Caco-2 (cell line): ENCODE measurements around the gene AHDC1. TPM values are rescaled to one million over a fixed set of nuclear protein-coding genes. Genes with fewer than 3 reads are reported as not detected.

Experiments used
- BruUV-seq: library from RNA; stranded (reverse); fragments of 400-500 nt; replicated peaks from 2 replicates; lab custom pipeline; 2021; lab: Mats Ljungman, UMichigan
- CTCF ChIA-PET: fragments of 300-600 bp; sonication (Branson Sonifier 250); formaldehyde crosslinking; loops from one replicate; lab custom pipeline; 2022; ENCODE audit warnings: antibody characterized with exemption; lab: Charles Lee
- POLR2A ChIA-PET: fragments of 300-600 bp; sonication (Branson Sonifier 250); formaldehyde crosslinking; loops from one replicate; lab custom pipeline; 2022; ENCODE audit warnings: antibody characterized with exemption; lab: Charles Lee
- DNase-seq, 2 experiments: peaks; one replicate each; pipeline versions ENCODE4 v3.0.0 to v3.0.0-alpha.2; 2020 to 2022
- H3K27me3 ChIP-seq: replicated peaks from 2 replicates; pipeline ENCODE4 v1.6.0; 2011; ENCODE audit warnings: low read length; ENCODE audit not compliant: control insufficient read depth, insufficient read depth
- H3K36me3 ChIP-seq: 2 replicates; pipeline ENCODE4 v1.5.1; 2011; ENCODE audit warnings: low read length; ENCODE audit not compliant: control insufficient read depth, insufficient read depth
- H3K4me1 ChIP-seq: fragments of 250-450 bp; sonication (Bioruptor Pico); 2 replicates; pipeline ENCODE4 v1.5.1; 2020; ENCODE audit warnings: mild to moderate bottlenecking
- H3K4me3 ChIP-seq: 2 replicates; pipeline ENCODE4 v1.5.1; 2011; ENCODE audit warnings: low read depth, mild to moderate bottlenecking, control low read depth, low read length
- H3K9me3 ChIP-seq: fragments of 250-450 bp; sonication (Bioruptor Pico); 2 replicates; pipeline ENCODE4 v1.5.1; 2020; ENCODE audit warnings: mild to moderate bottlenecking, moderate library complexity
- H3K27ac Mint-ChIP-seq: one replicate; pipeline ENCODE4 v1.8.0; 2022; ENCODE audit warnings: mixed read lengths; ENCODE audit not compliant: unreplicated experiment
- H3K27me3 Mint-ChIP-seq: one replicate; pipeline ENCODE4 v1.8.0; 2022; ENCODE audit warnings: mixed read lengths; ENCODE audit not compliant: insufficient read depth, unreplicated experiment
- H3K36me3 Mint-ChIP-seq: one replicate; pipeline ENCODE4 v1.8.0; 2022; ENCODE audit warnings: mild to moderate bottlenecking, mixed read lengths; ENCODE audit not compliant: insufficient read depth, unreplicated experiment
- H3K4me1 Mint-ChIP-seq: one replicate; pipeline ENCODE4 v1.8.0; 2022; ENCODE audit warnings: low read depth, mixed read lengths; ENCODE audit not compliant: unreplicated experiment
- H3K4me3 Mint-ChIP-seq: one replicate; pipeline ENCODE4 v1.8.0; 2022; ENCODE audit warnings: mild to moderate bottlenecking, moderate library complexity, mixed read lengths; ENCODE audit not compliant: unreplicated experiment
- H3K9me3 Mint-ChIP-seq: one replicate; pipeline ENCODE4 v1.8.0; 2022; ENCODE audit warnings: mixed read lengths; ENCODE audit not compliant: unreplicated experiment
- intact Hi-C: fragments of 100-400 bp; cut with micrococcal nuclease; formaldehyde crosslinking; loops from one replicate; pipeline ENCODE4 v1.10.0; 2022; ENCODE audit not compliant: unreplicated experiment
- total RNA-seq: library from RNA; stranded (reverse); gene quantifications from 2 replicates; pipeline ENCODE4 v1.2.3, GENCODE V29; 2022
- TF ChIP-seq, protein P1 (sequence below), 2 experiments: fragments of 200-600 bp in 1 of 2; IDR thresholded peaks; 1 replicate in 1 of 2; 2 replicates in 1 of 2; pipeline versions ENCODE4 v1.5.1 to v1.8.0; 2011 to 2022; ENCODE audit warnings: antibody characterized with exemption in 1 of 2, control low read depth in 1 of 2, inconsistent platforms in 1 of 2, low read depth in 1 of 2, low read length in 1 of 2, mild to moderate bottlenecking in 1 of 2, moderate library complexity in 1 of 2; ENCODE audit not compliant: insufficient read depth in 1 of 2, severe bottlenecking in 1 of 2, unreplicated experiment in 1 of 2

AHDC1 gene
- total RNA-seq, 1 experiment from 2014 or later = 17.0 TPM

DNA sequence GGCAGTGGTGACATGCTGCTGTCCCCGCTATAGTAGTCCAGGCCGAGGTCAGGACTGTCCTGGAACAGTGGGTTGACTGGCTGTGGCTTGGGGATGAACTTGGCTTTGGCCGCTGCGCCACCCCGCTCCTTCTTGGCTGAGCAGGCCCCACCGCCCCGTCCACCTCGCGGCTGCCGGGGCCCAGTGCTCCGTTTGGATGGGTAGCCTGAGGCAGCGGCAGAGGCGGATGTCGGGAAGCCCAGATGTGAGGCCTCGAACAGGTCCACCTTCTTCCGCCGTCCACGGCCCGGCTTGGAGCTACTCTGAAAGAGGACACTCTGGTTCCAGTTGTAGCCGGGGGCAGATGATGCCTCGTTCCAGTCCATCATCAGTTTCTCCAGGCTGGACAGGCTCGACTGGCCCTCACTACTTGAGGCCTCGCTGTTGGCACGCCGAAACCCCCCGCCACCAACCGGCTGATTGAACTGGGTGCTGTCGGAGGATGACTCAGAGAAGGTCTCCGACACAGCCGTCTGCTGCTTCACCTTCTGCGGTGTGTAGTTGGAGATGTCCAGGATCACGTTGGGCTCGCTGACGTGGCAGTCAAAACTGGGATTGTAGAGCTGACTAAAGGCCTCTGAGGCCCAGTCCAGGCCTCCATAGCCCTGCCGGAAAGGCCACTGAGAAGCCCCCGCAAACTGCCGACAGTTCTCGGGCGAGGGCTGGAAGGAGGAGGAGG lies 55.6 kb downstream of the AHDC1 start:
- Mint-ChIP-seq H3K4me3 (no peak overlapping the region), H3K4me1 (no peaks in the 10 kb centered on the region), H3K36me3 (no peaks in the 10 kb centered on the region), H3K9me3 (no peaks in the 10 kb centered on the region), H3K27me3 (no peaks in the 10 kb centered on the region), H3K27ac (no peak overlapping the region)
- no peaks in the 10 kb centered on the region for H3K27me3 ChIP-seq
- BruUV-seq = no TSS peak
- intact Hi-C loops = no loop called here
- no peaks in the 10 kb centered on the region for H3K36me3 ChIP-seq
- DNase-seq = no peak
- ChIA-PET CTCF (no interaction called here), POLR2A (no interaction called here)
- H3K4me1 ChIP-seq = peaks cover 2% of the 10 kb centered on the region
- no peak overlapping the region for H3K4me3 ChIP-seq
- TF ChIP-seq, protein P1, sequence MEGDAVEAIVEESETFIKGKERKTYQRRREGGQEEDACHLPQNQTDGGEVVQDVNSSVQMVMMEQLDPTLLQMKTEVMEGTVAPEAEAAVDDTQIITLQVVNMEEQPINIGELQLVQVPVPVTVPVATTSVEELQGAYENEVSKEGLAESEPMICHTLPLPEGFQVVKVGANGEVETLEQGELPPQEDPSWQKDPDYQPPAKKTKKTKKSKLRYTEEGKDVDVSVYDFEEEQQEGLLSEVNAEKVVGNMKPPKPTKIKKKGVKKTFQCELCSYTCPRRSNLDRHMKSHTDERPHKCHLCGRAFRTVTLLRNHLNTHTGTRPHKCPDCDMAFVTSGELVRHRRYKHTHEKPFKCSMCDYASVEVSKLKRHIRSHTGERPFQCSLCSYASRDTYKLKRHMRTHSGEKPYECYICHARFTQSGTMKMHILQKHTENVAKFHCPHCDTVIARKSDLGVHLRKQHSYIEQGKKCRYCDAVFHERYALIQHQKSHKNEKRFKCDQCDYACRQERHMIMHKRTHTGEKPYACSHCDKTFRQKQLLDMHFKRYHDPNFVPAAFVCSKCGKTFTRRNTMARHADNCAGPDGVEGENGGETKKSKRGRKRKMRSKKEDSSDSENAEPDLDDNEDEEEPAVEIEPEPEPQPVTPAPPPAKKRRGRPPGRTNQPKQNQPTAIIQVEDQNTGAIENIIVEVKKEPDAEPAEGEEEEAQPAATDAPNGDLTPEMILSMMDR (IDR thresholded peaks at IDR 0.05; ENCODE audit: insufficient read depth in 1 of 2, low read depth in 1 of 2, low read length in 1 of 2, severe bottlenecking in 1 of 2, unreplicated experiment in 1 of 2) = no peak
- H3K9me3 ChIP-seq = no peaks in the 10 kb centered on the region

DNA sequence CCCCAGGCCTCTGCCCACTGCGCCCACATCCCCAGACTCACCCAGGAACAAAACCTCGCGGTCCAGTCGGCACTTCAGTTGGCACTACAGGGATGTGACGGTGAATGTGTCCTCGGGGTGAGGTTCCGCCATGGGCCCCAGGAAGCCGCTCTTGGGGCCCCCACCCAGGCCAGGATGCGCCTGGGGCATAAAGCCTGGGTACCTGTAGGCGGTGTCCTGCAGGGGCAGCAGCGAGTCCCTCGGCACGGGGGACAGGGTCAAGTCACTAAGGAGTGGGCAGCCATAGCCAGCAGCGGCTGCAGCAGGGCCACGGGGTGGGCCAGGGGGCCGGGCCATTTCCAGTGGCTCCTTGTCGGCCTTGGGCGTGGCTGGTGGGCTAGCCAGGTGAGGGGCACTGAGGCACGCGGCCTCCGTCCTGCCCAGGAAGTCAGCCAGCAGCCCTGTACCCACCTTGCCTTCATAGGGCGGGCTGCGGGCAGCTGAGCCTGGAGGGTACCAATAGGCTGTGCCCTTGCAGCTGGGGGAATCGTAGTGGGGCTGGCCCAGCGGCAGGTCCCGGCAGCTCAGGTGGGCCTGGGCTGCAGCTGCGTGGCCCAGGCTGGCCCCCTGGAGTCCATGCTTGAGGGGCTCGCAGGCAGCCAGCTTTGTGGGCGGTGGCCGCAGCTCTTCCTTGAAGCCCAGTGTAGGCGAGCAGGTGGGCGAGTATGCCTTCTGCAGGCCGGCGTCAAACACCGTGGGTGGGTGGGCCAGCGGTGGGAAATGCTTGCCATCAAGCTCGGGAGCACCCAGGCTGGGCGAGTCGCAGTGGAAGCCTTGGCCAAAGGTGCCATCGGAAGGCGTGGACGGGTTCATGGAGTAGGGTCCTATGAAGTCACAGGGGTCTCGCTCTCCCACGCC lies 56.5 kb downstream of the AHDC1 start:
- Histone ChIP-seq H3K36me3 (no peaks in the 10 kb centered on the region), H3K4me1 (peaks cover 10% of the 10 kb centered on the region), H3K27me3 (no peaks in the 10 kb centered on the region), H3K9me3 (no peaks in the 10 kb centered on the region), H3K4me3 (no peak overlapping the region)
- H3K4me1 Mint-ChIP-seq = peaks cover 4% of the 10 kb centered on the region
- intact Hi-C loops = no loop called here
- no peaks in the 10 kb centered on the region for H3K27me3 Mint-ChIP-seq
- no peak overlapping the region for H3K4me3 Mint-ChIP-seq
- H3K9me3 Mint-ChIP-seq = no peaks in the 10 kb centered on the region
- no TSS peak for BruUV-seq
- ChIA-PET CTCF (interaction anchor here (1.0 kb wide), 1 partner anchor 25 kb away, joined by 3 read pairs; no protein-coding TSS in a partner anchor), POLR2A (interaction anchor here (0.5 kb wide), 1 partner anchor 453 kb away, joined by 3 read pairs; no protein-coding TSS in a partner anchor)
- no peak for DNase-seq
- TF ChIP-seq, protein P1 (IDR thresholded peaks at IDR 0.05; ENCODE audit: insufficient read depth in 1 of 2, low read depth in 1 of 2, low read length in 1 of 2, severe bottlenecking in 1 of 2, unreplicated experiment in 1 of 2) = no peak
- no peaks in the 10 kb centered on the region for H3K36me3 Mint-ChIP-seq
- no peak overlapping the region for H3K27ac Mint-ChIP-seq

DNA sequence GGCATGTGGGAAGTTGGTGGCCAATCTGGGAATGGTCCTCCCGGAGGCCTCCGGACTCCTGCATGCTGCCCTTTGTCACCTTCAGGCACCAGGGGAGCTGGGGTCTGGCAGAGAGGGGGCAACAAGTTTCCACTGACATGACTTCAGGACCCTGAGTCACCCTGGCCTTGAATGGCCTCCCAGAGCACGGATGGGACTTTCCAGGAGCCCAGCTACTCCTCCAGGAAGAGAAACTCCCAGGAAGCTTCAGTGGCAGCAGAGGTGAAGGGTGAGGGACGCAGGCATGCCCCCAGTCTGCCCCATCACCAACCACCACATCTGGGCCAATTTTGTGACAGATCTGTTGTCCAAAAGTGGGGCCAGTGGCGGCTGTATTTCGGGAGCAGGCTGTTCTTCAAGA lies 58.1 kb downstream of the AHDC1 start:
- no peaks in the 10 kb centered on the region for H3K36me3 ChIP-seq
- POLR2A ChIA-PET = no interaction called here
- no peak overlapping the region for H3K4me3 ChIP-seq
- intact Hi-C loops = no loop called here
- peaks cover under 1% of the 10 kb centered on the region for H3K36me3 Mint-ChIP-seq
- no peaks in the 10 kb centered on the region for H3K9me3 ChIP-seq
- H3K27me3 ChIP-seq = no peaks in the 10 kb centered on the region
- DNase-seq = no peak
- CTCF ChIA-PET = no interaction called here
- no peak overlapping the region for H3K4me3 Mint-ChIP-seq
- peaks cover 15% of the 10 kb centered on the region for H3K4me1 ChIP-seq
- BruUV-seq = no TSS peak
- no peak overlapping the region for H3K27ac Mint-ChIP-seq
- TF ChIP-seq, protein P1 (IDR thresholded peaks at IDR 0.05; ENCODE audit: insufficient read depth in 1 of 2, low read depth in 1 of 2, low read length in 1 of 2, severe bottlenecking in 1 of 2, unreplicated experiment in 1 of 2) = no peak
- H3K27me3 Mint-ChIP-seq = no peaks in the 10 kb centered on the region
- no peaks in the 10 kb centered on the region for H3K9me3 Mint-ChIP-seq
- peaks cover 6% of the 10 kb centered on the region for H3K4me1 Mint-ChIP-seq
